GM18502 (cell line): ENCODE results near the gene BHLHE41.
A peak's percentile ranks its signal among the peaks of the same experiment; 100 is the strongest.

Experiments
- ATAC-seq: cut with Tn5 transposase; IDR thresholded peaks from one replicate; pipeline ENCODE4 v1.9.1; 2021; ENCODE audit warnings: mild to moderate bottlenecking; ENCODE audit not compliant: unreplicated experiment, poor library complexity

BHLHE41 gene

DNA sequence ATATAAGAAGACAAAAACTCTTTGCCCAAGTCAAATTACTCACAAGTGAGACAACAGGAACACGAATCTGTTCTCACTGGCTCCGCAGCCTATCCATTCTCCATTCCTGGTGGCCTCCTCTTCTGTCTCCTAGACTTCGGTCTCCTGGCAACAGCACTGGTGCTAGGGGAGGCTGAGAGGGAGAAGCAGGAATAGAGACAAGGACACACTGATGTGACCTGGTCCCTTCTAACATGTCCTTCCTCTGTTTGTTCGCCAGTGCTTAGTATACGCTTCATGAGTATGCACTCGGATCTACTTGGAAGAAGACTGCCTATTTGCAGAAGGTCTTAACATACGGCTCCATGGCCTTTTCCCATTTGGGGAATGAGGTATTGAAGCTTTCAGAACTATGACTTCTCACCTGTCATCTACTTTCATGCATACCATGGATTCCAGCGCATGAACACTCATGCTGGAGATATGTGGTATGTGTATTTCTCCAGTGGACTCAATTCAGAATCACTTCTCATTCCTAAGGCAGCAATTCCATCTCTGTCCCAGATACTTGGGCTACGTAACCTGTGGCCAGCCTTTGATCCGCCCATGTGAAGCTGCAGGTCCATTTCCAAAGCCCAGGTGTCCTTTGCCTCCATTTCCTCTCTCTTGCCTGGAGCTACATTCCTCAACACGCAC, 33.9 kb downstream of the BHLHE41 start:
- no peak for ATAC-seq

DNA sequence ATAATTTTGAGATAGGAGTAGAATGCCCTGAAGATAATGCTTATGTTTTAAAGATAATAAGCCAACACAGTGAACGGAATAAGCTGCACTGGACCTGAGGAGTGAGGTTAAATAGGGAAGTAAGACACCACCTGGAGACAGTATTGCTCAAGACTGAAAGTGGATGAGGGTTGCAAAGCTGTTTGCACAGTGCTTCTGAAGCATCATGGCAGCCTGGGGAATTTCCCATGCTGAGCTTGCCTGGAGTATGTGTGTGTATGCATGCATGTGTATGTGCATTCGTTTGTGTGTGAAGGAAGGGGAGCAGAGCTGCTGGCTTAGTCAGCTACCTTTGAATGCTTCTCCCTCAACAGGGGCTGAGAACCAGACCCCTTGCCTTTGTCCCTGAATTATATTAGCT, 35.8 kb downstream of the BHLHE41 start:
- ATAC-seq = peak; percentile 100

DNA sequence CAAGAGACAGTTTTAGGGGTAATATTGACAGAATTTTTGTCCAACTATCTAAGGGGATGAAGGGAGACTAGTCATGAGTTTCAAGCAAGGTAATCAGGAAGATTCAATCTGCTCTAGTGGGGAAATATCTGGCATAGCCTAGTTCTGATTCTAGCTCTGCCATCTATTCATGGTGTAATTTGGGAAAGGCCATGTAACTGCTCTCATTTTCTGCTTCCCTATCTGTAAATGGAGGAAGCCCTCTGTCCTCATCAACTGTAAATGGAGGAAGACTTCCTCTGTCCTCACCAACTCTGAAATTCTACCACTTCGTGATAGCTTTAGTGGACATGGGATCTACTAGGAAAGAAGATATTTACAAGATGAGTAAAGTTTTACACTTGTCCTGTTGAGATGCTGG, 37.9 kb downstream of the BHLHE41 start:
- no peak for ATAC-seq

DNA sequence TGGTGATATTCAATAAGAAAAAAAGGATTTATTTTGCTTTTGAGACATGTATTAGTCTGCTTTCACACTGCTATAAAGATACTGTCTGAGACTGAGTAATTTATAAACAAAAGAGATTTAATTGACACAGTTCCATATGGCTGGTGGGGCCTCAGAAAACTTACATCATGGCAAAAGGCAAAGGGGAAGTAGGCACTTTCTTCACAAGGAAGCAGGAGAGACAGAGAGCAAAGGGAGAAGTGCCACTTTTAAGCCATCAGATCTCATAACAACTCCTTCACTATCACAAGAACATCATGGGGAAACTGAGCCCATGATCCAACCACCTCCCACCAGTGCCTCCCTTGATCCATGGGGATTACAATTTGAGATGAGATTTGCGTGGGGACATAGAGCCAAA, 43.9 kb downstream of the BHLHE41 start:
- ATAC-seq = no peak

DNA sequence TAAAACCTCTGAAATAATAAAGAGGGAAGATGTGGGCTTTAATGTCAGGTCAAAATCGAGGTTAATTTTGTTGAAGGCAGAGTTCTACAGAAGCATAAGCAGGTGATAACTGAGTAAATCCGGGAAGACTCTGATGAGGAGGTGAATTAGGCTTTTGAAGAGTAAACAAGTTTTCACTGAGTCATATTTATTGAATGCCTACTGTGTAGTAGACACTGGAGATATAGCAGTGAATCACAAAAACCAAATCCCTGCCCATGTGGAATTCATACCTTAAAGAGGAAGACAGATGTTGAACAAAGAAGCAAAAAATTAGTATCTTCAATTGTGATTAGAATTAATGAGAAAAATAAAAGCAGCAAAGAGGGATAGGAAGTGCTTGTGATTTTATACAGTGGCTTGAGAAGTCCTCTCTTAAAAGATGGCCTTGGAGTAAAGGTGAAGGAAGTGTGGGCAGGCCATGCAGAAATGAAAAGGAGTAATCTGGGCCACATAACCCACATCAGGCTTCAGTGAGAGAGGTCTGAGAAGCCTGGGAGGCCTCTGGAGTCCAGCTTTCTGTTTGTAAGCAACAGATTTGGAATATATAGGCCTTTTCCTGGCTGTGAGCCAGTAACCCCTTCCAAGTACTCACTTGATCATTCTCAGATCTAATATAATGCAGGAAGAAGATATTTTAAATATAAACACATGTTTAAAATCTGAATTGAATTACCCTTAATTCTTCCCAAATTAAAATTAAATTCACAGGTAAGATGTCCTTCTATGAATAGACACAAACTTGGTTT, 46.7 kb downstream of the BHLHE41 start:
- no peak for ATAC-seq
